ENCODE measurements around the gene SLC25A24.

SLC25A24 gene

DNA sequence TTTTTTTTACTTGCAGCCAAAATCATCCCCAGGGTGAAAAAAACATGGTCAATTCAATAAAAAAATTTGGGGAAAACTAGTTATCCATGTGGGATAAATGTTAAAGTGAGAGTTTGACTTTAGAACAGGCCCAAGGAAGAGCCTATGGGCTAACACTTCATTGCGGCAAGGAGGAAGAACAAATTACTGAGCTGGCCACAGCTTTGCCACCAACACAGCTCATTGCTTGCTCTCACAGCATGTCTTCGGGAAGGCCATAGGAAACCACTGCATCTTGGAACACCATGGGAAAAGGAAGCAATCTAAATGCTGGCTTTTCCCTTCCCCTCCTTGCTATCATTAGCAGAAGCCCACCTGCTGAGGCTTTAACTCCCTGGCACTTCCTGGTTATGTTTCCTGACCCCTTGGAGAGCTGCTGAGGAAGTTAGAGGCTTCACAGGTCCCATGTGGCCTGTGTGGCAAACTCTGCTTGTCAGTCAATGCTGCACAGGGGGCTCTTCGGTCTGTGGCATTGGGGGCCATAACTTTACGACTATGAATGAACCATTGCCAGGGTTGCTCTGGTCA, 86.0 kb downstream of the SLC25A24 start:
- Histone ChIP-seq H3K36me3 (ENCODE audit: control insufficient read depth, insufficient read depth, low read length) (no peaks in the 10 kb centered on the region), H3K9me3 (ENCODE audit: control insufficient read depth, insufficient read depth, low read length) (no peaks in the 10 kb centered on the region), H3K27me3 (ENCODE audit: control insufficient read depth, insufficient read depth, low read length) (no peaks in the 10 kb centered on the region), H3K4me1 (ENCODE audit: control insufficient read depth, insufficient read depth, low read length) (no peaks in the 10 kb centered on the region), H3K9ac (ENCODE audit: low read depth, low read length) (no peak overlapping the region), H3K4me3 (ENCODE audit: low read depth, low read length) (no peak overlapping the region)

DNA sequence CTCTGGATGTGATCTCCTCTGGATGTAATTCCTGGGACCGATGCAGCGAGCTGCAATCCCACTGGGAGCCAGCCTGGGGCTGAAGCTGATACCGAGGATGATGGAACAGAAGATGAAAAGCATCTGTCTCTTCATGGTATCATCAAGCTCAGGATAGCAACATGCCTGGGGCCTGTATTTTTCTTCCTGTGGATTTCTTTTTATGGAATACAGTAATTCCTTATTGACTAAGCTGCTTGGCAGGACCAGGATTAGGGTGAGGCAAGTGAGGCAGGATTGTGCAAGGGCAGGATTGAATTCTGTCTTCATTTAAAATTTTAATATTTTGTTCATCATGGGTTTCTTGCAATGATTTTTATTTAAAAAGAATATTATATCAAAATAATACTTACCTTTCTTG, 86.6 kb downstream of the SLC25A24 start:
- no peaks in the 10 kb centered on the region for H3K4me1 ChIP-seq (ENCODE audit: control insufficient read depth, insufficient read depth, low read length)
- no peak overlapping the region for H3K4me3 ChIP-seq (ENCODE audit: low read depth, low read length)
- no peaks in the 10 kb centered on the region for H3K36me3 ChIP-seq (ENCODE audit: control insufficient read depth, insufficient read depth, low read length)
- no peaks in the 10 kb centered on the region for H3K27me3 ChIP-seq (ENCODE audit: control insufficient read depth, insufficient read depth, low read length)
- no peaks in the 10 kb centered on the region for H3K9me3 ChIP-seq (ENCODE audit: control insufficient read depth, insufficient read depth, low read length)
- H3K9ac ChIP-seq (ENCODE audit: low read depth, low read length) = no peak overlapping the region

GRCh38 chr1:108109295-108109973, 90.7 kb downstream of the SLC25A24 start:
- Histone ChIP-seq H3K9ac (ENCODE audit: low read depth, low read length) (no peak overlapping the region), H3K4me1 (ENCODE audit: control insufficient read depth, insufficient read depth, low read length) (no peaks in the 10 kb centered on the region), H3K27me3 (ENCODE audit: control insufficient read depth, insufficient read depth, low read length) (no peaks in the 10 kb centered on the region), H3K4me3 (ENCODE audit: low read depth, low read length) (no peak overlapping the region), H3K36me3 (ENCODE audit: control insufficient read depth, insufficient read depth, low read length) (no peaks in the 10 kb centered on the region), H3K9me3 (ENCODE audit: control insufficient read depth, insufficient read depth, low read length) (no peaks in the 10 kb centered on the region)

DNA sequence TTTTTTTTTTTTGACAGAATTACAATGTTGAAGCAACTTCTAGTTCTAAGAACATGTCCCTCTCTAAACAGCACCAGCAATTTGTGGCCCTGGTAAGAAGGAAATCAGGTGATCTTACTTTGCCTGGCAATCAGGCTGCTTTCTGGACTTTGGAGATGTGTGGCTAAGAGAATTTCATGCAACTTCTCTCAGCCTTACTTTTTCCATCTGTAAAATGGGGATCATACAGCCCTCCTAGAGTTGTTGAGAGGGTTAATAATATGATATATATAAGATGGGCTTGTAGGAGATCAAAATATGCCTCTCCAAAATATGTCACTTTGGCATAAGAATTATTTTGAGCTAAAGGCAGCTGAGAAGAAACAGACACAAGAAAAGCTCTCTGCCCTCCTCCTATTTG, 92.0 kb downstream of the SLC25A24 start:
- no peak overlapping the region for H3K4me3 ChIP-seq (ENCODE audit: low read depth, low read length)
- no peaks in the 10 kb centered on the region for H3K27me3 ChIP-seq (ENCODE audit: control insufficient read depth, insufficient read depth, low read length)
- H3K9me3 ChIP-seq (ENCODE audit: control insufficient read depth, insufficient read depth, low read length) = no peaks in the 10 kb centered on the region
- no peaks in the 10 kb centered on the region for H3K36me3 ChIP-seq (ENCODE audit: control insufficient read depth, insufficient read depth, low read length)
- no peak overlapping the region for H3K9ac ChIP-seq (ENCODE audit: low read depth, low read length)
- H3K4me1 ChIP-seq (ENCODE audit: control insufficient read depth, insufficient read depth, low read length) = no peaks in the 10 kb centered on the region

- Histone ChIP-seq H3K4me1 (ENCODE audit: control insufficient read depth, insufficient read depth, low read length) (no peaks in the 10 kb centered on the region), H3K9ac (ENCODE audit: low read depth, low read length) (no peak overlapping the region), H3K4me3 (ENCODE audit: low read depth, low read length) (no peak overlapping the region), H3K9me3 (ENCODE audit: control insufficient read depth, insufficient read depth, low read length) (no peaks in the 10 kb centered on the region), H3K36me3 (ENCODE audit: control insufficient read depth, insufficient read depth, low read length) (no peaks in the 10 kb centered on the region), H3K27me3 (ENCODE audit: control insufficient read depth, insufficient read depth, low read length) (no peaks in the 10 kb centered on the region)
These were observed 92.5 kb downstream of the SLC25A24 start for GRCh38 chr1:108107658-108108057.

DNA sequence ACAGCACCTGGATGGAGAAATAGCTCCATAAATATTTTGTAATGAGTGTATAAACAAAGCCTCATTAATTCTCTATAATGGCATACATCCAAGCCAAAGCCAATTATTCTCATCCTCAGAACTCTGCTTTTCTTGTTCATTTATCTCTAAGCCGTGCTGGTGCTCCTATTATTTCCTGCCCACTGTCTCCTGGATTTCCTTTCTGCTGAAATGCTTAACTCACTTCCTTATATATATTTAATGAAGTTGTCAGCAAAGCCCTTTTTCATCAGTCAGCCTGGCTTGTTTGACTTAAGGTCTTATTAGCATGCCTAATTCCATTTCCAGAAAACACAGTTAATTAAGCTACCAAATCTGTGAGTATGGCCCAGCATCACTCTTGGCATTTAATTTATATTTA, 93.4 kb downstream of the SLC25A24 start:
- H3K9me3 ChIP-seq (ENCODE audit: control insufficient read depth, insufficient read depth, low read length) = no peaks in the 10 kb centered on the region
- no peaks in the 10 kb centered on the region for H3K36me3 ChIP-seq (ENCODE audit: control insufficient read depth, insufficient read depth, low read length)
- no peaks in the 10 kb centered on the region for H3K27me3 ChIP-seq (ENCODE audit: control insufficient read depth, insufficient read depth, low read length)

GRCh38 chr1:108100148-108100547, 100.0 kb downstream of the SLC25A24 start:
- Histone ChIP-seq H3K36me3 (ENCODE audit: control insufficient read depth, insufficient read depth, low read length) (no peaks in the 10 kb centered on the region), H3K9me3 (ENCODE audit: control insufficient read depth, insufficient read depth, low read length) (no peaks in the 10 kb centered on the region), H3K9ac (ENCODE audit: low read depth, low read length) (no peak overlapping the region), H3K4me3 (ENCODE audit: low read depth, low read length) (no peak overlapping the region), H3K4me1 (ENCODE audit: control insufficient read depth, insufficient read depth, low read length) (no peaks in the 10 kb centered on the region), H3K27me3 (ENCODE audit: control insufficient read depth, insufficient read depth, low read length) (no peaks in the 10 kb centered on the region)

More for the DNA sequence above, 93.4 kb downstream of the SLC25A24 start:
- Histone ChIP-seq H3K9ac (ENCODE audit: low read depth, low read length) (no peak overlapping the region), H3K4me3 (ENCODE audit: low read depth, low read length) (no peak overlapping the region), H3K4me1 (ENCODE audit: control insufficient read depth, insufficient read depth, low read length) (no peaks in the 10 kb centered on the region)

DNA sequence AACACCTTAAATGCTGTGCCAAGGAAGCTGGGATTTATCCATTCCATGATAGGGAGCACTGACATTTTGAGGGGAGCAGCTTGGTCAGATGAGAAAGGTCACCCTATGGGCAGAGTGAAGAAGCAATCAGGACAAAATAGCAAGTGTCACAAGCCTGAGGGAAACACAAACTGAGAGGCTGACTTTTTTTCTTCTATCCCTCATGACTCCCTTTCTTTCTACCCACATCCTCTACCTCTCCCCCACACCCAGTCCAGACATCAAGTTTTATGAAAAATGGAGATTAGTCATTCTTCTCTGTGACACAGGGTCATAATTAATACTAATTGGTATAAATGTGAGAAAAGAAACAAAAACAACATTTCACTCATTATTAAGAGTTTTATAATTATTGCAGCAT, 103.1 kb downstream of the SLC25A24 start:
- H3K4me1 ChIP-seq (ENCODE audit: control insufficient read depth, insufficient read depth, low read length) = no peaks in the 10 kb centered on the region
- H3K9ac ChIP-seq (ENCODE audit: low read depth, low read length) = no peak overlapping the region
- no peaks in the 10 kb centered on the region for H3K27me3 ChIP-seq (ENCODE audit: control insufficient read depth, insufficient read depth, low read length)
- no peak overlapping the region for H3K4me3 ChIP-seq (ENCODE audit: low read depth, low read length)
- no peaks in the 10 kb centered on the region for H3K36me3 ChIP-seq (ENCODE audit: control insufficient read depth, insufficient read depth, low read length)
- H3K9me3 ChIP-seq (ENCODE audit: control insufficient read depth, insufficient read depth, low read length) = no peaks in the 10 kb centered on the region

GRCh38 chr1:108096089-108096488, 104.1 kb downstream of the SLC25A24 start:
- no peaks in the 10 kb centered on the region for H3K4me1 ChIP-seq (ENCODE audit: control insufficient read depth, insufficient read depth, low read length)
- no peak overlapping the region for H3K9ac ChIP-seq (ENCODE audit: low read depth, low read length)
- no peak overlapping the region for H3K4me3 ChIP-seq (ENCODE audit: low read depth, low read length)
- no peaks in the 10 kb centered on the region for H3K27me3 ChIP-seq (ENCODE audit: control insufficient read depth, insufficient read depth, low read length)
- H3K9me3 ChIP-seq (ENCODE audit: control insufficient read depth, insufficient read depth, low read length) = no peaks in the 10 kb centered on the region
- H3K36me3 ChIP-seq (ENCODE audit: control insufficient read depth, insufficient read depth, low read length) = no peaks in the 10 kb centered on the region

DNA sequence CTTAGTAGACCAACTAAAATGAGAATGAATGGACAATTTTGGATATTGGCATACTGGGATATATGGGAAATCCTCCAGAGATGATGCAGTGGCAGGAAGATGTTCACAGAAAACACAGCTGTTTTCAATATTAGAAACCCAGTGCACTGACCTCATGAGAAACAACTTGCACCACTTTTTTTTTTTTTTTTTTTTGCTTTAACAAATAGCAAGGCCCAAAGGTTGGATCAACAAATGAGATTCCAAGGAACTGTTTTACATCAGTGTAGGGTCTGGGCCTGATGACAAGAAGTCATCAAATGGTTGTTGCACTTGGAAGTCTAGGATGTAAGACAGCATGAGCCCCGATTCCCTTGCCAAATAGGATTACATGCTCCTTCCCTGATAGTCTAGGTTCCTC, 110.7 kb downstream of the SLC25A24 start:
- no peaks in the 10 kb centered on the region for H3K4me1 ChIP-seq (ENCODE audit: control insufficient read depth, insufficient read depth, low read length)
- no peaks in the 10 kb centered on the region for H3K36me3 ChIP-seq (ENCODE audit: control insufficient read depth, insufficient read depth, low read length)
- H3K9ac ChIP-seq (ENCODE audit: low read depth, low read length) = no peak overlapping the region
- H3K9me3 ChIP-seq (ENCODE audit: control insufficient read depth, insufficient read depth, low read length) = no peaks in the 10 kb centered on the region
- H3K4me3 ChIP-seq (ENCODE audit: low read depth, low read length) = no peak overlapping the region
- no peaks in the 10 kb centered on the region for H3K27me3 ChIP-seq (ENCODE audit: control insufficient read depth, insufficient read depth, low read length)

DNA sequence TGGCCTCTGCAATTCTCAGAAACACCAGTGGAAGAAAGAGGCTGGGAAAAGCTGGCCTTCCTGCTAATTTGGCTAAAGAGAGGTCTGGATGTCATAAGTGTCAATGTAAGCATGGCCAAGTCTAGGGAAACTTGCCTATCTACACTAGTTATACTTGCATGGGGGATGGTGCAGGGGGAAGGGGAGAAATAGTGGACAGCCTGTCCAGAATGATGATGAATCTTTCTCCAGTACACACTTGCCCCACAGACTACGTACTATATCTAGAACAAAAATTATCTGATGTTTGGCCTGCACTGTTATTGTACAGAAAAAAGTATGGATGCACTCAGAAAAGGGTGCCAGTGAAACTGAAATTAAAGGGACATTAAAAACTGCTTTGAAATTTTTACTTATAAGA, 114.5 kb downstream of the SLC25A24 start:
- Histone ChIP-seq H3K4me1 (ENCODE audit: control insufficient read depth, insufficient read depth, low read length) (no peaks in the 10 kb centered on the region), H3K36me3 (ENCODE audit: control insufficient read depth, insufficient read depth, low read length) (no peaks in the 10 kb centered on the region), H3K9ac (ENCODE audit: low read depth, low read length) (no peak overlapping the region), H3K9me3 (ENCODE audit: control insufficient read depth, insufficient read depth, low read length) (no peaks in the 10 kb centered on the region), H3K27me3 (ENCODE audit: control insufficient read depth, insufficient read depth, low read length) (no peaks in the 10 kb centered on the region), H3K4me3 (ENCODE audit: low read depth, low read length) (no peak overlapping the region)

DNA sequence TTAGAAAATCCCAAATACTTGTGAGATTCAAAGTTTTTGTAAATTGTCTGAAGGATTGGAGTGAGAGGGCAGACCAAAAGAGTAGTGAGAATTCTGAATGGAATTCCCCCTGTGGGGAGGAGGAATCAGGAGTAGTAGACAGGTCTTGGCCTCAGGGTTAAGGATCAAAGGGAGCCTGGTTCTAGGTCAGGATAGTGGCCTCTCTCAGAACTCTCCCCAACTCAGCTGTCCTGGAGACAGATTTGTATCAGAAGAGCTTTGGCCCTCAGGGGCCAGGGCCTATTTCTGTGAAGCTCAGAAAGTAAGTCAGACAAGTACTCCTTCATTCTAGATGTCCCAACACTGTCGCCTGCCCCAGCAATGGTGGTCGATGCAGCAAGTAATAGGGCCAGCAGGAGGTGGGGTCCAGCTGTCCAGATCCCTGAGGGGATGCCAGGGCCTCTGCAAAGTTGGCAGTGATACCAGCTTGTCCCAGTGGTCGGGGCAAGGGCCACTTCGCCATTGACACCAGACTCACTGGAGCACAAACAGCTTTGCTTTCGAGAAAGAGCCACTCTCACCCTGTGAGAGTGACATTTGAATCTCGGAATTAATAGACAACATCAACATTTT, 115.2 kb downstream of the SLC25A24 start:
- no peak overlapping the region for H3K9ac ChIP-seq (ENCODE audit: low read depth, low read length)
- no peaks in the 10 kb centered on the region for H3K27me3 ChIP-seq (ENCODE audit: control insufficient read depth, insufficient read depth, low read length)
- no peaks in the 10 kb centered on the region for H3K9me3 ChIP-seq (ENCODE audit: control insufficient read depth, insufficient read depth, low read length)
- no peak overlapping the region for H3K4me3 ChIP-seq (ENCODE audit: low read depth, low read length)
- no peaks in the 10 kb centered on the region for H3K36me3 ChIP-seq (ENCODE audit: control insufficient read depth, insufficient read depth, low read length)
- H3K4me1 ChIP-seq (ENCODE audit: control insufficient read depth, insufficient read depth, low read length) = no peaks in the 10 kb centered on the region
